Right lobe of liver (tissue), 4 donors: Measurements from ENCODE around the gene LETM1.

Source experiments
- CTCF ChIP-seq, 4 donors: fragments of 200-600 bp in 3 of 4; fragments of 450-650 bp in 1 of 4; IDR thresholded peaks; one replicate each; pipeline versions ENCODE4 v1.5.1 to v1.8.0; 2016 to 2022; ENCODE audit warnings: antibody characterized with exemption in 4 of 4, mild to moderate bottlenecking in 2 of 4
- POLR2A ChIP-seq: fragments of 450-650 bp; IDR thresholded peaks from one replicate; pipeline ENCODE4 v1.6.1; 2017; ENCODE audit warnings: antibody characterized with exemption, mild to moderate bottlenecking
- donor health status: DM: no; HTN: no; CAD: no.
- donor health status: DM: no; HTN: no; CAD: no.
- donor health status: DM: no; HTN: yes; CAD: no.

- TF ChIP-seq CTCF (IDR thresholded peaks at IDR 0.05) (no peak), POLR2A (no peak)
Observed at GRCh38 chr4:1825326-1825725, 30.6 kb downstream of the LETM1 start.
